ENCODE measurements around the gene ZNRF1. TPM values are rescaled to one million over a fixed set of nuclear protein-coding genes. Genes with fewer than 3 reads are reported as not detected.

ZNRF1 gene
- total and polyA plus RNA-seq, 2 of the 13 experiments (the other 11 are each of a cell fraction or from before 2014, with no cell fraction given) = 43.9 to 58.7 TPM

GRCh38 chr16:75111514-75111940 lies 112.7 kb downstream of the ZNRF1 start (continued):
- no peak for TF ChIP-seq EP300 (IDR thresholded peaks at IDR 0.05; ENCODE audit: low read depth in 2 of 2, low read length in 2 of 2)
- no peak for TF ChIP-seq EP300 (CRISPR knock-in tag; IDR thresholded peaks at IDR 0.05; ENCODE audit: borderline replicate concordance)
- TF ChIP-seq ZNF687 (CRISPR knock-in tag; IDR thresholded peaks at IDR 0.05) = peak; percentile 28; the same call in 1 of the 2 replicates
- no peak for TF ChIP-seq ZBTB38 (CRISPR knock-in tag; IDR thresholded peaks at IDR 0.05)
- no peak for TF ChIP-seq FOXC1 (CRISPR knock-in tag; IDR thresholded peaks at IDR 0.05; ENCODE audit: borderline replicate concordance)
- no peak for TF ChIP-seq CBFB (CRISPR knock-in tag; IDR thresholded peaks at IDR 0.05)
- no peak for TF ChIP-seq PHB2 (IDR thresholded peaks at IDR 0.05; ENCODE audit: partially characterized antibody)
- TF ChIP-seq ZNF260 (CRISPR knock-in tag; IDR thresholded peaks at IDR 0.05; ENCODE audit: borderline replicate concordance, low read depth) = no peak
- no peak for TF ChIP-seq ZNF24 (IDR thresholded peaks at IDR 0.05)
- no peak for TF ChIP-seq ZNF451 (CRISPR knock-in tag; IDR thresholded peaks at IDR 0.05)
- TF ChIP-seq ZNF160 (CRISPR knock-in tag; IDR thresholded peaks at IDR 0.05) = no peak
- TF ChIP-seq SALL1 (CRISPR knock-in tag; IDR thresholded peaks at IDR 0.05) = peak; percentile 7; the same call in 1 of the 2 replicates
- no peak for TF ChIP-seq ZNF703 (CRISPR knock-in tag; IDR thresholded peaks at IDR 0.05; ENCODE audit: borderline replicate concordance)
- TF ChIP-seq ZNF770 (CRISPR knock-in tag; IDR thresholded peaks at IDR 0.05) = peak; percentile 4; the same call in 1 of the 2 replicates
- no peak for TF ChIP-seq ZNF264 (CRISPR knock-in tag; IDR thresholded peaks at IDR 0.05)
- peak; percentile 4; the same call in 1 of the 2 replicates for TF ChIP-seq GLI4 (CRISPR knock-in tag; IDR thresholded peaks at IDR 0.05; ENCODE audit: borderline replicate concordance)
- TF ChIP-seq PPARG (CRISPR knock-in tag; conservative IDR thresholded peaks at IDR 0.05) = 0 out of 2 replicates have a peak, but pooled peaks have one; percentile 1
- no peak for TF ChIP-seq FOXO1 (CRISPR knock-in tag; IDR thresholded peaks at IDR 0.05)
- TF ChIP-seq GLMP (CRISPR knock-in tag; IDR thresholded peaks at IDR 0.05; ENCODE audit: borderline replicate concordance) = no peak
- no peak for TF ChIP-seq BORCS8-MEF2B (CRISPR knock-in tag; IDR thresholded peaks at IDR 0.05)
- no peak for TF ChIP-seq ZBTB25 (CRISPR knock-in tag; IDR thresholded peaks at IDR 0.05)
- TF ChIP-seq ZNF577 (CRISPR knock-in tag; IDR thresholded peaks at IDR 0.05; ENCODE audit: borderline replicate concordance, low read depth) = no peak

All from HepG2 (cell line).